NK-92 (cell line): ENCODE data around the gene APP.
"Not testable (repeated sequence)": the region's sequence is repeated elsewhere in the genome, so short reads cannot be mapped to it uniquely, and the experiment has no call there.

Experiments
- DNase-seq: peaks from one replicate; lab custom pipeline; 2025; ENCODE audit not compliant: unreplicated experiment; lab: John Stamatoyannopoulos, UW

Gene APP

GRCh38 chr21:26164311-26164710, 6.3 kb downstream of the APP start:
- DNase-seq = no peak

GRCh38 chr21:26162081-26162480, 8.5 kb downstream of the APP start:
- no peak for DNase-seq

- DNase-seq = no peak
Observed at GRCh38 chr21:26159869-26160268, 10.7 kb downstream of the APP start.

GRCh38 chr21:26157801-26158200, 12.8 kb downstream of the APP start:
- DNase-seq = no peak

- DNase-seq = no peak
Observed at GRCh38 chr21:26154753-26155152, 15.8 kb downstream of the APP start.

- DNase-seq = no peak
Observed at GRCh38 chr21:26153758-26154157, 16.8 kb downstream of the APP start.

- DNase-seq = no peak
Observed at GRCh38 chr21:26148840-26149354, 21.7 kb downstream of the APP start.

GRCh38 chr21:26148071-26148839, 22.3 kb downstream of the APP start:
- no peak for DNase-seq

- DNase-seq = no peak
Observed at GRCh38 chr21:26147535-26147934, 23.0 kb downstream of the APP start.

- DNase-seq = no peak
Observed at GRCh38 chr21:26146681-26147080, 23.9 kb downstream of the APP start.

- no peak for DNase-seq
Observed at GRCh38 chr21:26144031-26144430, 26.5 kb downstream of the APP start.

- no peak for DNase-seq
Observed at GRCh38 chr21:26142363-26142762, 28.2 kb downstream of the APP start.

- no peak for DNase-seq
Observed at GRCh38 chr21:26140926-26141325, 29.6 kb downstream of the APP start.

- no peak for DNase-seq
Observed at GRCh38 chr21:26140164-26140579, 30.4 kb downstream of the APP start.

- no peak for DNase-seq
Observed at GRCh38 chr21:26138615-26139257, 31.8 kb downstream of the APP start.

- no peak for DNase-seq
Observed at GRCh38 chr21:26137379-26138060, 33.0 kb downstream of the APP start.

GRCh38 chr21:26136671-26137070, 33.9 kb downstream of the APP start:
- DNase-seq = no peak

- DNase-seq = no peak
Observed at GRCh38 chr21:26135520-26135919, 35.0 kb downstream of the APP start.

GRCh38 chr21:26131554-26131953, 39.0 kb downstream of the APP start:
- no peak for DNase-seq

- not testable (repeated sequence) for DNase-seq
Observed at GRCh38 chr21:26131053-26131452, 39.5 kb downstream of the APP start.

- no peak for DNase-seq
Observed at GRCh38 chr21:26130249-26130881, 40.2 kb downstream of the APP start.
